Left lung (tissue), 10 donors: ENCODE measurements around the gene FBXL15. TPM values are rescaled to one million over a fixed set of nuclear protein-coding genes. Genes with fewer than 3 reads are reported as not detected.

Source experiments
- ATAC-seq: fragments of 200-7000 bp; cut with Tn5 transposase; one replicate; pipeline ENCODE4 v1.9.1; 2020; ENCODE audit warnings: moderate library complexity
- DNase-seq, 4 donors: peaks; one replicate each; pipeline ENCODE4 v3.0.0-alpha.2; 2013 to 2020
- H3K27ac ChIP-seq, 2 donors: fragments of 200-600 bp; sonication (generic) in 1 of 2; one replicate each; pipeline versions ENCODE4 v1.5.0 to v1.8.0; 2020 to 2021
- H3K27me3 ChIP-seq, 2 donors: fragments of 200-600 bp; sonication (generic) in 1 of 2; one replicate each; pipeline versions ENCODE4 v1.5.0 to v1.8.0; 2020 to 2021
- H3K36me3 ChIP-seq, 2 donors: fragments of 200-600 bp; sonication (generic) in 1 of 2; one replicate each; pipeline versions ENCODE4 v1.5.0 to v1.8.0; 2020 to 2021
- H3K4me1 ChIP-seq, 2 donors: fragments of 200-600 bp; one replicate each; pipeline ENCODE4 v1.8.0; 2021
- H3K4me3 ChIP-seq, 2 donors: fragments of 200-600 bp; sonication (generic) in 1 of 2; one replicate each; pipeline versions ENCODE4 v1.5.0 to v1.8.0; 2020 to 2021; ENCODE audit warnings: mild to moderate bottlenecking in 1 of 2
- H3K9me3 ChIP-seq, 2 donors: fragments of 200-600 bp; sonication (generic) in 1 of 2; one replicate each; pipeline versions ENCODE4 v1.5.0 to v1.8.0; 2020 to 2021
- CTCF ChIP-seq, 2 donors: fragments of 200-600 bp; sonication (generic) in 1 of 2; IDR thresholded peaks; one replicate each; pipeline versions ENCODE4 v1.5.0 to v1.8.0; 2021; ENCODE audit warnings: antibody characterized with exemption in 2 of 2
- intact Hi-C, 2 donors: fragments of 100-400 bp; cut with DNase I; formaldehyde crosslinking; loops; one replicate each; pipeline versions ENCODE4 v1.11.2 to v1.14.2; 2022
- polyA plus RNA-seq, 6 donors: library from polyadenylated mRNA; unstranded; fragments of 120-200 nt; gene quantifications; one replicate each; pipeline ENCODE4 v1.2.1, GENCODE V29; 2013; ENCODE audit not compliant: insufficient read length in 6 of 6
- total RNA-seq, 2 donors: library from RNA; stranded (reverse); fragmentation: NEBNext Ultra II Directional; extraction: Animal tissue kit (Norgen Biotek cat#: 25700); gene quantifications; one replicate each; pipeline ENCODE4 v1.2.1, GENCODE V29; 2021
- donor health status: DM: no; HTN: yes; CAD: no.
- donor health status: DM: no; HTN: no; CAD: no.

Gene FBXL15
- total and polyA plus RNA-seq, 8 donors, result 5.7 to 18.7 (median 7.4) TPM

- Histone ChIP-seq H3K4me3 (no peak overlapping the region), H3K27ac (no peak overlapping the region), H3K36me3 (peaks cover 5 to 100% of the 10 kb centered on the region in 2 donors), H3K4me1 (no peaks in the 10 kb centered on the region), H3K9me3 (no peaks in the 10 kb centered on the region), H3K27me3 (no peaks in the 10 kb centered on the region)
- TF ChIP-seq CTCF (IDR thresholded peaks at IDR 0.05), result no peak
- no peak for ATAC-seq
- DNase-seq, result no peak
- intact Hi-C loops, result no loop called here
These were observed 43.7 kb upstream of the FBXL15 start for GRCh38 chr10:102376901-102377300.

GRCh38 chr10:102379383-102379782 lies 41.3 kb upstream of the FBXL15 start:
- Histone ChIP-seq H3K4me3 (no peak overlapping the region), H3K36me3 (peaks cover 5 to 92% of the 10 kb centered on the region in 2 donors), H3K9me3 (no peaks in the 10 kb centered on the region), H3K27ac (no peak overlapping the region), H3K27me3 (no peaks in the 10 kb centered on the region), H3K4me1 (peaks cover 0 to 1% of the 10 kb centered on the region in 2 donors)
- DNase-seq, result no peak
- intact Hi-C loops, result no loop called here
- no peak for TF ChIP-seq CTCF (IDR thresholded peaks at IDR 0.05)
- no peak for ATAC-seq

- Histone ChIP-seq H3K9me3 (no peaks in the 10 kb centered on the region), H3K4me1 (peaks cover 7 to 17% of the 10 kb centered on the region in 2 donors), H3K27ac (no peak overlapping the region), H3K27me3 (no peaks in the 10 kb centered on the region), H3K4me3 (no peak overlapping the region), H3K36me3 (peaks cover 5 to 66% of the 10 kb centered on the region in 2 donors)
- no peak for DNase-seq
- no peak for TF ChIP-seq CTCF (IDR thresholded peaks at IDR 0.05)
- ATAC-seq, result no peak
- intact Hi-C loops, result no loop called here
These were observed 38.7 kb upstream of the FBXL15 start for GRCh38 chr10:102381983-102382382.

GRCh38 chr10:102382871-102383270 lies 37.8 kb upstream of the FBXL15 start:
- Histone ChIP-seq H3K36me3 (peaks cover 5 to 57% of the 10 kb centered on the region in 2 donors), H3K27me3 (no peaks in the 10 kb centered on the region), H3K9me3 (no peaks in the 10 kb centered on the region), H3K4me3 (no peak overlapping the region), H3K4me1 (peaks cover 7 to 17% of the 10 kb centered on the region in 2 donors), H3K27ac (no peak overlapping the region)
- ATAC-seq (no peak), DNase-seq (no peak)
- intact Hi-C loops, result no loop called here
- no peak for TF ChIP-seq CTCF (IDR thresholded peaks at IDR 0.05)

- Histone ChIP-seq H3K27me3 (no peaks in the 10 kb centered on the region), H3K4me3 (no peak overlapping the region), H3K4me1 (peaks cover 7 to 17% of the 10 kb centered on the region in 2 donors), H3K9me3 (no peaks in the 10 kb centered on the region), H3K36me3 (peaks cover 5 to 45% of the 10 kb centered on the region in 2 donors), H3K27ac (no peak overlapping the region)
- ATAC-seq (no peak), DNase-seq (no peak)
- intact Hi-C loops, result no loop called here
- no peak for TF ChIP-seq CTCF (IDR thresholded peaks at IDR 0.05)
These were observed 36.6 kb upstream of the FBXL15 start for GRCh38 chr10:102384053-102384452.
